Mesendoderm (in vitro differentiated cells): ENCODE data around the gene TIMP3.
A peak's percentile ranks its signal among the peaks of the same experiment; 100 is the strongest.

Experiments
- DNase-seq: peaks from one replicate; pipeline ENCODE4 v3.0.0; 2013
- H2AK5ac ChIP-seq: 2 replicates; pipeline ENCODE4 v1.6.1; 2013; ENCODE audit warnings: low read length, inconsistent platforms
- H2BK120ac ChIP-seq: 2 replicates; pipeline ENCODE4 v1.6.1; 2013; ENCODE audit warnings: low read depth, mild to moderate bottlenecking, low read length, moderate library complexity, mixed read lengths
- H2BK15ac ChIP-seq: replicated peaks from 2 replicates; pipeline ENCODE4 v1.6.1; 2013; ENCODE audit warnings: low read depth, mild to moderate bottlenecking, moderate library complexity
- H2BK5ac ChIP-seq: 2 replicates; pipeline ENCODE4 v1.6.1; 2013; ENCODE audit warnings: low read length, inconsistent platforms
- H3K18ac ChIP-seq: 2 replicates; pipeline ENCODE4 v1.6.1; 2013; ENCODE audit warnings: mild to moderate bottlenecking, low read length, mixed read lengths
- H3K23ac ChIP-seq: one replicate; pipeline ENCODE4 v1.6.1; 2013; ENCODE audit warnings: low read length
- H3K27ac ChIP-seq: 2 replicates; pipeline ENCODE4 v1.5.1; 2013; ENCODE audit warnings: low read depth, mild to moderate bottlenecking, inconsistent platforms, low read length, moderate library complexity
- H3K27me3 ChIP-seq: 2 replicates; pipeline ENCODE4 v1.6.1; 2013; ENCODE audit warnings: low read length, control low read depth, mild to moderate bottlenecking, inconsistent platforms; ENCODE audit not compliant: insufficient read depth, poor library complexity
- H3K36me3 ChIP-seq: 2 replicates; pipeline ENCODE4 v1.6.1; 2013; ENCODE audit warnings: low read length, inconsistent platforms; ENCODE audit not compliant: control insufficient read depth, insufficient read depth
- H3K4ac ChIP-seq: one replicate; pipeline ENCODE4 v1.6.1; 2013; ENCODE audit warnings: low read depth, mild to moderate bottlenecking, low read length, moderate library complexity
- H3K4me1 ChIP-seq: 2 replicates; pipeline ENCODE4 v1.6.1; 2013; ENCODE audit warnings: low read depth, low read length, inconsistent platforms; ENCODE audit not compliant: control insufficient read depth
- H3K4me2 ChIP-seq: 2 replicates; pipeline ENCODE4 v1.6.1; 2013; ENCODE audit warnings: low read length
- H3K4me3 ChIP-seq: 2 replicates; pipeline ENCODE4 v1.5.1; 2013; ENCODE audit warnings: mild to moderate bottlenecking, low read length
- H3K56ac ChIP-seq: one replicate; pipeline ENCODE4 v1.6.1; 2013; ENCODE audit warnings: low read length
- H3K79me1 ChIP-seq: 2 replicates; pipeline ENCODE4 v1.6.1; 2013; ENCODE audit warnings: low read length, inconsistent platforms
- H3K79me2 ChIP-seq: 2 replicates; pipeline ENCODE4 v1.6.1; 2013; ENCODE audit warnings: mild to moderate bottlenecking, low read length; ENCODE audit not compliant: control insufficient read depth, insufficient read depth
- H3K9ac ChIP-seq: 2 replicates; pipeline ENCODE4 v1.6.1; 2013; ENCODE audit warnings: low read length, inconsistent platforms
- H4K5ac ChIP-seq: one replicate; pipeline ENCODE4 v1.6.1; 2013; ENCODE audit warnings: low read length
- H4K8ac ChIP-seq: one replicate; pipeline ENCODE4 v1.6.1; 2013; ENCODE audit warnings: low read depth, mild to moderate bottlenecking, control low read depth, low read length, moderate library complexity
- WGBS: extraction: QIAGEN DNeasy Blood & Tissue Kit; methylation state at CpG from one replicate; pipeline ENCODE4 v1.1.7; 2013; ENCODE audit warnings: low lambda C conversion rate, missing lambda C conversion rate; ENCODE audit not compliant: insufficient coverage; ENCODE audit errors: extremely low coverage; 5-methylcytosine and 5-hydroxymethylcytosine counted together

TIMP3 gene

DNA sequence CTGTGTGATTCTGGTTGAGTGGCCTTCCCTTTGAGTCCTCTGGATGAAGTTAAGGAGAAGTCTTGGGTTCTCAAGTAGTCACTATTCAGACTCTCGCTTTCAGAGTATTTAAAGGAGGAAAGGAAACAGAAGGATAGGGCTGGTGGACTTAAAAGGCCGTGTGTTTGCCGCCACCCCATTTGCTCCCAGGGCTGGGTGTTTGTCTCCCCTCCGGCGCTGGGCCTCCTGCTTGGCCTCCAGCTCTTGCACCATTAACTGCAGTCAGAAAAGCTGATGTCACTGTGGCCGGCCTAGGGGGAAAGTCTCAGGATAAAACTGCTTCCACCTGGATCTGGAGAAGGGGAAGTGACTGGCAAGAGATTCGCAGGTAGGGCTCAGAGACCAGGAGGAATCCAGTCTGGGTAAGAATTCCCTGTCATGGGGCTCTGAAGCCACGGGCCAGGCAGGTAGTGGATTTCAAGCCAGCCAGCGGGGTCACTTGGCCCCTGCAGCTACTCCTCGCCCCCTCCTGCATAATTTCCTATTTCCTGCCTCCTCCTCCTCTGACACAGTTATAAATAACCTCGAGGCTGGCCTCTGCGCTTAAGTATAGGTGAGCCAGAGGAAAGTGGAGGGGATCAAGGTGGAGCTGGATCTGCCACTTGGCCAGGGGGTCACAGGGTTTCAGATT lies 17.1 kb downstream of the TIMP3 start:
- H3K9ac ChIP-seq: peak overlapping the region; percentile 24
- H3K79me2 ChIP-seq: no peaks in the 10 kb centered on the region
- no peak overlapping the region for H2BK120ac ChIP-seq
- H3K56ac ChIP-seq: peak overlapping the region; percentile 49
- H2AK5ac ChIP-seq: no peak overlapping the region
- peak overlapping the region; percentile 32 for H3K18ac ChIP-seq
- no peak overlapping the region for H2BK15ac ChIP-seq
- H2BK5ac ChIP-seq: no peak overlapping the region
- H3K4me1 ChIP-seq: peaks cover 10% of the 10 kb centered on the region
- H3K23ac ChIP-seq: no peak overlapping the region
- no peaks in the 10 kb centered on the region for H3K27me3 ChIP-seq
- H3K27ac ChIP-seq: peak overlapping the region; percentile 28
- H3K4ac ChIP-seq: no peak overlapping the region
- no peak overlapping the region for H3K4me3 ChIP-seq
- peak; percentile 75 for DNase-seq
- no peak overlapping the region for H4K5ac ChIP-seq
- no peaks in the 10 kb centered on the region for H3K79me1 ChIP-seq
- no CpG with 5 or more reads among the region's 12 CpGs for WGBS
- H4K8ac ChIP-seq: no peak overlapping the region
- no peaks in the 10 kb centered on the region for H3K36me3 ChIP-seq
- H3K4me2 ChIP-seq: no peak overlapping the region

DNA sequence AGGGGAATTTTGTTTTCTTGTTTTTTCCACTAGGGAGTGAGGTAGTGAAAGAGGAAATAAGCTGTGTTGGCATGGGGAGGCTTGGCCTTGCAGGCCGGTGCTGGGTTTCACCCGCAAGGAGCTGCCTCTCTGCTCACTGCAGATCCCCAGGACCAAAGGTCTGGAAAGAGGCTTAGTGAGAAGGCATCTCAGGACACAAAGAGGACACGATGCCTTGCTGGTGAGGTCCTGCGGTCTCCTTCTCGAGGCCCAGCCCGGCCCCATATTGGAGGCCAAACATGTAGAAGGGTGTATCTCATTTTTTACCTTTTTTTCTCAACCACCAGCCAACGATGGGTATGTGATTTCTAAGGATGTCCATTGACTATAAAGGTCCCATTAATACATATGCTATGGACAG lies 17.6 kb downstream of the TIMP3 start:
- no peak overlapping the region for H2BK120ac ChIP-seq
- no peak overlapping the region for H3K4ac ChIP-seq
- H3K79me2 ChIP-seq: no peaks in the 10 kb centered on the region
- H3K56ac ChIP-seq: peak overlapping the region; percentile 64
- no peak for DNase-seq
- H2AK5ac ChIP-seq: peak overlapping the region; percentile 92
- no CpG with 5 or more reads among the region's 7 CpGs for WGBS
- no peak overlapping the region for H3K4me2 ChIP-seq
- no peak overlapping the region for H2BK15ac ChIP-seq
- no peak overlapping the region for H4K5ac ChIP-seq
- no peak overlapping the region for H4K8ac ChIP-seq
- H3K4me3 ChIP-seq: no peak overlapping the region
- no peak overlapping the region for H3K9ac ChIP-seq
- H3K23ac ChIP-seq: no peak overlapping the region
- peak overlapping the region; percentile 28 for H3K27ac ChIP-seq
- no peaks in the 10 kb centered on the region for H3K36me3 ChIP-seq
- H3K4me1 ChIP-seq: peaks cover 10% of the 10 kb centered on the region
- H3K79me1 ChIP-seq: no peaks in the 10 kb centered on the region
- peak overlapping the region; percentile 32 for H3K18ac ChIP-seq
- no peak overlapping the region for H2BK5ac ChIP-seq
- H3K27me3 ChIP-seq: no peaks in the 10 kb centered on the region

DNA sequence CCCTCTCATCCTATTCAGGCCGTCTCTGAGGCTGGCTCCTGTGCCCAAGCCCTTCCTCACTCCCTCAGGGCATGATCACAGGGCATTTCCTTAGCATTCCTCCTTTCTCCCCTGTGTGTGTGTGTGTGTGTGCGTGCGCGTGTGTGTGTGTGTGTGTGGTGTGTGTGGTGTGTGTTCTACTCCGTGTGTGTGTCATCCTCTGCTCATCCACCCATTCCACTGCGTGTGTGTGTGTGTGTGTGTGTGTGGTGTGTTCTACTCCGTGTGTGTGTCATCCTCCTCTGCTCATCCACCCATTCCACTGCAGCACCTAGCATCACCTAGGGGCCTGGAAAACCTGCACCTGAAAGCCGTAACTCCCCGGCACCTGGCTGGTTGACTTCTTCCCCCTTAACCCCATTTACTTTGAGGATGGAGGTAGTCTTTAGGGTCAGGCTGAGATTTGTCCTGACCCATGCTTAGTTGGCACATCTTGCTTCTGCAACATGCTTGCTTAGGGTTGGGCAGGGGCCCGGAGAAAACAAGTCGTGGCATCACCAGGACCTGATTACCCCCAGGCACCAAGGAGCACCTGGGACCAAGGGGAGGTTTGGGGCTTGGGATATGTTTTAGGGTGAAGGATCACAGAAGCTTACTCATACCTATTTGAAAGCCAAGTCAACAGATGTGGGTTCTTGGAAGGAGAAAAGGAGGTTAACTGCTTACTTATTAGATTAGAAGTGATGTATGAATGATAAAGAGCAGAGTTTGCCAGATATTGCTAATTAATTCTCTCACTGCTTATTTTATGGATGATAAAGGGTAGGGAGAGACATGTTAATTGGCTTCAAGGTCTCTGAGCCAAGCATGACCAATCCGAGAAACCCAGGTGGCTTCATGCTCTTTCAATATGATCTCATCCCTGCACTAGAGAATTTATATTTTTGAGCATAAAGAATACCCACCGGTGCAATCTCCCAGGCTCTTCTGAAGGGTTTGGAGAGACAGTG lies 18.9 kb downstream of the TIMP3 start:
- Histone ChIP-seq H3K79me2 (no peaks in the 10 kb centered on the region), H2AK5ac (no peak overlapping the region), H3K27me3 (no peaks in the 10 kb centered on the region), H2BK5ac (no peak overlapping the region), H3K23ac (no peak overlapping the region), H3K56ac (peak overlapping the region; percentile 54), H2BK120ac (no peak overlapping the region), H4K5ac (no peak overlapping the region), H2BK15ac (no peak overlapping the region), H3K4me2 (no peak overlapping the region), H3K27ac (no peak overlapping the region), H3K4ac (no peak overlapping the region), H3K36me3 (no peaks in the 10 kb centered on the region), H4K8ac (no peak overlapping the region), H3K79me1 (no peaks in the 10 kb centered on the region), H3K18ac (no peak overlapping the region), H3K9ac (no peak overlapping the region), H3K4me3 (no peak overlapping the region), H3K4me1 (peaks cover 10% of the 10 kb centered on the region)
- no CpG with 5 or more reads among the region's 13 CpGs for WGBS
- DNase-seq: no peak

DNA sequence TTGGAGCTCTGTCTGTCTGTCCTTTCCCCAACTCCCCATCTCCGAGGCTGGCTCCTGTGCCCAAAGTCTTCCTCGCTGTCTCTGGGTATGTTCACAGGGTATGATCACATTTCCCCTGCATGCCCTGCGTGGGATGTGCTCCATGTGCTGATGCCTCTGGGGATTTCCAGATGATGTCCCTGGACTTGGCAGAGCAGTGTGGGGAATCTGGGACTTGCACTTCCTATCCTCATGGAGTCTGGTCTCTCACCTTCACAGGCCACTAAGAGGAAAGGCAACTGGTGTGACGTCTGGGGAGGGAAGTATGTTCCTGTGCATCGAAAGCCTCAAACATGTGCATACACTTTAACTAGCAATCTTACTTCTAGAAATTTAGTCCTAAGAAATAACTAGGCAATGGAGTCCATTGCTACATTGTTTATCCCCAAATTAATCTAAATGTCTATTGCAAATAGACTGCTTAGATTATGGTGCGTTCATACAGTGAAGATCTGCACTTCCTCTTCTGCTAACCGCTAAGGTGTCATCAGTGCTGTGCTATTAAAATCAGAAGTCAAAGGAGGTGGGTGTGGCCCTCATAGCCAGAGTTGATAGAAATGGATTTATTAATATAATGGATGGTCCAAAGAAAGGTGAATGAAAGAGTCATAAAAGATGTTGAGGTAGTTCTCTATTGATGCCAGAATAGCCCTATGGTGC lies 20.8 kb downstream of the TIMP3 start:
- no peak overlapping the region for H2BK120ac ChIP-seq
- H2BK5ac ChIP-seq: no peak overlapping the region
- H2BK15ac ChIP-seq: no peak overlapping the region
- DNase-seq: no peak
- peaks cover 10% of the 10 kb centered on the region for H3K4me1 ChIP-seq
- H4K8ac ChIP-seq: no peak overlapping the region
- no peaks in the 10 kb centered on the region for H3K79me2 ChIP-seq
- H2AK5ac ChIP-seq: no peak overlapping the region
- no peaks in the 10 kb centered on the region for H3K36me3 ChIP-seq
- no peaks in the 10 kb centered on the region for H3K27me3 ChIP-seq
- no peak overlapping the region for H3K56ac ChIP-seq
- H3K4ac ChIP-seq: no peak overlapping the region
- H3K79me1 ChIP-seq: no peaks in the 10 kb centered on the region
- H3K23ac ChIP-seq: no peak overlapping the region
- no peak overlapping the region for H3K4me3 ChIP-seq
- no peak overlapping the region for H3K4me2 ChIP-seq
- H4K5ac ChIP-seq: no peak overlapping the region
- H3K9ac ChIP-seq: no peak overlapping the region
- H3K18ac ChIP-seq: no peak overlapping the region
- no CpG with 5 or more reads among the region's 7 CpGs for WGBS
- no peak overlapping the region for H3K27ac ChIP-seq

DNA sequence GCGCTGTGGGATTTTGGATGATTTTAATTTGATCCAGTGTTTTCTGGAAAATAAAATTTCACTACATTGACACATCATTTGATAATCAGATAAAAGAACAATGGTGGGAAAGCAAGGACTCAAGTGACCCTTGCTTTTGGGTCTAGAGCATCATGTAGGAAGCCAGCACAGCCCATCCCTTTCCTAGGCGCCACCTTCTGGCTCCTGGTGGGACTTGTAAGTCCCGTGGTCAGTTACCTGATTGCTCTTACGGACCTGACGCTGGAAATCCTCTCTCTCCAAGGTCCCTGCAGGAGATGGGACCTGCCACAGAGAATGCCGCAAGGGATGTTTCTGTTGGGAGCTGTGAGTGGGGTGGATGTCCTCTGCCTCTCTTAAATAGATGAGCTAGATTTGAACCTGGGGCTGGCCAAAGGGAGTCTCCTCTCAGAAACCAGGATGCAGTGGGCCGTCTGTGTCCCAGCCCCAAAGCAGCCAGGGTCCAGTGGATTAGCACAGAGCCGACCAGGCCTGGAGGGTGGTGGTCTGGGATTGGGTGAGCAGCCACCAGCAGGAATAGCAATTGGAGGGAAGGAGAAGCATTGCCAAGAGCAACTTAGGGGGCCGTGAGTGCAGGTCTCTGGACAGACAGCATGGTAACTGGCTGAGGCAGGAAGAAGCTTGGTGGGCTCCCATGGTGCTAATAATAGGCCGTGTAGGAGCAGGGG lies 21.7 kb downstream of the TIMP3 start:
- Histone ChIP-seq H3K18ac (no peak overlapping the region), H3K79me1 (no peaks in the 10 kb centered on the region), H3K27me3 (no peaks in the 10 kb centered on the region), H3K79me2 (no peaks in the 10 kb centered on the region), H4K5ac (no peak overlapping the region), H3K27ac (no peak overlapping the region), H2BK5ac (no peak overlapping the region), H2BK15ac (no peak overlapping the region), H3K4me2 (no peak overlapping the region), H3K4me3 (no peak overlapping the region), H3K56ac (no peak overlapping the region), H2AK5ac (no peak overlapping the region), H2BK120ac (no peak overlapping the region), H3K23ac (no peak overlapping the region), H3K4ac (no peak overlapping the region), H3K9ac (no peak overlapping the region), H3K4me1 (peaks cover 9% of the 10 kb centered on the region), H4K8ac (no peak overlapping the region), H3K36me3 (no peaks in the 10 kb centered on the region)
- no CpG with 5 or more reads among the region's 10 CpGs for WGBS
- peak; percentile 91 for DNase-seq
